GM19452 (cell line): ENCODE data around the gene HMCN2.

Experiments
- ATAC-seq: cut with Tn5 transposase; IDR thresholded peaks from one replicate; pipeline ENCODE4 v1.9.1; 2021; ENCODE audit not compliant: unreplicated experiment

Gene HMCN2

GRCh38 chr9:130265431-130266235 is at the start of gene HMCN2:
Gene HMCN2, plus strand, starts transcription at chr9:130265760. Its CDS starts 119 bp downstream, at chr9:130265879.
- no peak for ATAC-seq

- ATAC-seq, result no peak
Measured at GRCh38 chr9:130217838-130218237, 47.7 kb upstream of the HMCN2 start.

GRCh38 chr9:130219661-130220096 is 45.9 kb upstream of the HMCN2 start:
- no peak for ATAC-seq

GRCh38 chr9:130220352-130220751 is 45.2 kb upstream of the HMCN2 start:
- no peak for ATAC-seq

GRCh38 chr9:130222833-130223232 is 42.7 kb upstream of the HMCN2 start:
- ATAC-seq, result no peak

- ATAC-seq, result no peak
Measured at GRCh38 chr9:130225071-130225470, 40.5 kb upstream of the HMCN2 start.

- ATAC-seq, result no peak
Measured at GRCh38 chr9:130225586-130225985, 40.0 kb upstream of the HMCN2 start.

- ATAC-seq, result no peak
Measured at GRCh38 chr9:130226112-130226511, 39.4 kb upstream of the HMCN2 start.

GRCh38 chr9:130227833-130228232 is 37.7 kb upstream of the HMCN2 start:
- ATAC-seq, result no peak

- no peak for ATAC-seq
Measured at GRCh38 chr9:130229759-130230158, 35.8 kb upstream of the HMCN2 start.

- ATAC-seq, result no peak
Measured at GRCh38 chr9:130230631-130231030, 34.9 kb upstream of the HMCN2 start.

GRCh38 chr9:130232899-130233586 is 32.5 kb upstream of the HMCN2 start:
- no peak for ATAC-seq

- no peak for ATAC-seq
Measured at GRCh38 chr9:130233587-130233945, 32.0 kb upstream of the HMCN2 start.

- ATAC-seq, result no peak
Measured at GRCh38 chr9:130234340-130235260, 31.0 kb upstream of the HMCN2 start.

GRCh38 chr9:130235558-130236435 is 29.8 kb upstream of the HMCN2 start:
- no peak for ATAC-seq

GRCh38 chr9:130236436-130236985 is 29.0 kb upstream of the HMCN2 start:
- no peak for ATAC-seq

- ATAC-seq, result no peak
Measured at GRCh38 chr9:130237076-130237475, 28.5 kb upstream of the HMCN2 start.

- ATAC-seq, result no peak
Measured at GRCh38 chr9:130237763-130238524, 27.6 kb upstream of the HMCN2 start.

GRCh38 chr9:130239363-130239695 is 26.2 kb upstream of the HMCN2 start:
- ATAC-seq, result no peak
